Neural cell (in vitro differentiated cells): ENCODE data around the gene NUSAP1. TPM values are rescaled to one million over a fixed set of nuclear protein-coding genes. Genes with fewer than 3 reads are reported as not detected.

Experiments used
- H2AFZ ChIP-seq: fragments of 200-600, 300-800 bp; sonication (generic), shearing (Covaris generic); 2 replicates; pipeline ENCODE4 v1.6.0; 2014; ENCODE audit warnings: low read depth, mild to moderate bottlenecking, antibody characterized with exemption, low read length, moderate library complexity
- H3F3A ChIP-seq: fragments of 200-600 bp; shearing (Covaris generic); 2 replicates; pipeline ENCODE4 v1.6.1; 2016; ENCODE audit warnings: mild to moderate bottlenecking, moderate library complexity, mixed read lengths, antibody characterized with exemption, low read length; ENCODE audit not compliant: insufficient read depth, poor library complexity, severe bottlenecking
- H3K27ac ChIP-seq: fragments of 200-600, 300-800 bp; sonication (generic), shearing (Covaris generic); 2 replicates; pipeline ENCODE4 v1.5.1; 2014; ENCODE audit warnings: mild to moderate bottlenecking, low read length, moderate library complexity
- H3K27me3 ChIP-seq: fragments of 300-800, 200-600 bp; sonication (generic), shearing (Covaris generic); 2 replicates; pipeline ENCODE4 v1.6.0; 2014; ENCODE audit warnings: mild to moderate bottlenecking, low read depth, low read length, moderate library complexity; ENCODE audit not compliant: insufficient read depth
- H3K36me3 ChIP-seq: fragments of 300-800, 200-600 bp; sonication (generic), shearing (Covaris generic); 2 replicates; pipeline ENCODE4 v1.5.1; 2014; ENCODE audit warnings: mild to moderate bottlenecking, antibody characterized with exemption, low read length, moderate library complexity; ENCODE audit not compliant: insufficient read depth
- H3K4me2 ChIP-seq: fragments of 300-800, 200-600 bp; sonication (generic), shearing (Covaris generic); 2 replicates; pipeline ENCODE4 v1.6.0; 2014; ENCODE audit warnings: mild to moderate bottlenecking, low read length
- H3K4me3 ChIP-seq: fragments of 300-800, 200-600 bp; sonication (generic), shearing (Covaris generic); 2 replicates; pipeline ENCODE4 v1.5.1; 2014; ENCODE audit warnings: mild to moderate bottlenecking, low read length, moderate library complexity
- H3K79me2 ChIP-seq: fragments of 200-600 bp; shearing (Covaris generic); replicated peaks from 2 replicates; pipeline ENCODE4 v1.6.0; 2014; ENCODE audit warnings: mild to moderate bottlenecking, low read length, moderate library complexity; ENCODE audit not compliant: insufficient read depth
- H3K9ac ChIP-seq: fragments of 300-800, 200-600 bp; sonication (generic), shearing (Covaris generic); 2 replicates; pipeline ENCODE4 v1.6.1; 2016; ENCODE audit warnings: mild to moderate bottlenecking, low read length, mixed read lengths
- H3K9me2 ChIP-seq: fragments of 200-600 bp; shearing (Covaris generic); 2 replicates; pipeline ENCODE4 v1.6.1; 2016; ENCODE audit warnings: mild to moderate bottlenecking, low read length, mixed read lengths; ENCODE audit not compliant: insufficient read depth
- H3K9me3 ChIP-seq: fragments of 200-600, 300-800 bp; sonication (generic), shearing (Covaris generic); 2 replicates; pipeline ENCODE4 v1.6.1; 2016; ENCODE audit warnings: mild to moderate bottlenecking, mixed run types, low read length, moderate library complexity, mixed read lengths
- H4K20me1 ChIP-seq: fragments of 200-600 bp; shearing (Covaris generic); 2 replicates; pipeline ENCODE4 v1.6.1; 2016; ENCODE audit warnings: mild to moderate bottlenecking, mixed run types; ENCODE audit not compliant: insufficient read depth
- EP300 ChIP-seq: fragments of 450-650 bp; conservative IDR thresholded peaks from 2 replicates; pipeline ENCODE4 v1.6.1; 2014; ENCODE audit warnings: antibody characterized with exemption, mild to moderate bottlenecking, moderate library complexity; ENCODE audit not compliant: poor library complexity, severe bottlenecking
- EZH2 ChIP-seq: fragments of 200-600, 300-800 bp; shearing (Covaris generic), sonication (generic); IDR thresholded peaks from 2 replicates; pipeline ENCODE4 v1.6.1; 2014; ENCODE audit warnings: antibody characterized with exemption, low read length, borderline replicate concordance, mild to moderate bottlenecking; ENCODE audit not compliant: insufficient read depth, poor library complexity, severe bottlenecking
- MXI1 ChIP-seq: fragments of 450-650 bp; conservative IDR thresholded peaks from 2 replicates; pipeline ENCODE4 v1.6.1; 2014; ENCODE audit warnings: antibody characterized with exemption, mild to moderate bottlenecking; ENCODE audit not compliant: poor library complexity, severe bottlenecking
- POLR2AphosphoS5 ChIP-seq: IDR thresholded peaks from 2 replicates; pipeline ENCODE4 v1.6.1; 2012
- RAD21 ChIP-seq: fragments of 450-650 bp; conservative IDR thresholded peaks from 2 replicates; pipeline ENCODE4 v1.6.1; 2014; ENCODE audit warnings: antibody characterized with exemption, mild to moderate bottlenecking, moderate library complexity
- REST ChIP-seq: IDR thresholded peaks from 2 replicates; pipeline ENCODE4 v1.6.1; 2012; ENCODE audit warnings: borderline replicate concordance
- SMC3 ChIP-seq: fragments of 450-650 bp; conservative IDR thresholded peaks from 2 replicates; pipeline ENCODE4 v1.6.1; 2014; ENCODE audit warnings: antibody characterized with exemption, mild to moderate bottlenecking, moderate library complexity; ENCODE audit not compliant: poor library complexity
- TAF1 ChIP-seq: IDR thresholded peaks from 2 replicates; pipeline ENCODE4 v1.6.1; 2012; ENCODE audit warnings: low read depth
- polyA plus RNA-seq: library from polyadenylated mRNA; depleted of rRNA; stranded (reverse); fragments of >200 nt; gene quantifications from 2 replicates; pipeline ENCODE4 v1.2.3, GENCODE V29; 2014
- TF ChIP-seq, protein P1 (sequence below): fragments of 450-650 bp; IDR thresholded peaks from 2 replicates; pipeline ENCODE4 v1.5.1; 2014; ENCODE audit warnings: antibody characterized with exemption, mild to moderate bottlenecking, moderate library complexity; ENCODE audit not compliant: poor library complexity, severe bottlenecking

NUSAP1 gene
- polyA plus RNA-seq, 1 donor from 2014 or later, result 13.6 TPM

DNA sequence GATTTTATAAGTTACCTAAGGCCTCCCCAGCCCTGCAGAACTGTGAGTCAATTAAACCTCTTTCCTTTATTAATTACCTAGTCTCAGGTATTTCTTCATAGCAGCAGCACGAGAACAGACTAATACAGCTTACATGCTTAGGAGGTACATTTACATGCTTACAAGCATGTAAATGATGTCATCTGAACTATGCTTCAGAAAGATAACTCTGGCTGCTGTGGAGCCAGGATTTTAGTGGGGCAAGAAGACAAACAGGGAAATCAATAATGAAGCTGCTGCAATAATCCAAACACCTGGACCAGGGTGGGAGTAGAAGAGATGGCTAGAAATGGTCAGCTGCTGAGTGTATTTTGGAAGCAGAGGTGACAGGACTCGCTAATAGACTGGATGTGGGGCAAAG is 60.0 kb downstream of the NUSAP1 start:
- no peak overlapping the region for H3K9ac ChIP-seq
- no peak overlapping the region for H2AFZ ChIP-seq

GRCh38 chr15:41394924-41395323 is 62.2 kb downstream of the NUSAP1 start:
- Histone ChIP-seq H3K9ac (no peak overlapping the region), H3F3A (no peaks in the 10 kb centered on the region), H3K27me3 (no peaks in the 10 kb centered on the region), H3K79me2 (no peaks in the 10 kb centered on the region), H3K4me3 (no peak overlapping the region), H3K4me2 (no peak overlapping the region), H3K27ac (no peak overlapping the region), H3K9me2 (no peaks in the 10 kb centered on the region), H4K20me1 (no peaks in the 10 kb centered on the region), H3K9me3 (no peaks in the 10 kb centered on the region), H2AFZ (no peak overlapping the region), H3K36me3 (no peaks in the 10 kb centered on the region)
- no peak for TF ChIP-seq MXI1
- no peak for TF ChIP-seq TAF1
- TF ChIP-seq RAD21, result no peak
- TF ChIP-seq REST, result no peak
- no peak for TF ChIP-seq POLR2AphosphoS5
- TF ChIP-seq EZH2, result no peak
- no peak for TF ChIP-seq EP300
- TF ChIP-seq, protein P1, sequence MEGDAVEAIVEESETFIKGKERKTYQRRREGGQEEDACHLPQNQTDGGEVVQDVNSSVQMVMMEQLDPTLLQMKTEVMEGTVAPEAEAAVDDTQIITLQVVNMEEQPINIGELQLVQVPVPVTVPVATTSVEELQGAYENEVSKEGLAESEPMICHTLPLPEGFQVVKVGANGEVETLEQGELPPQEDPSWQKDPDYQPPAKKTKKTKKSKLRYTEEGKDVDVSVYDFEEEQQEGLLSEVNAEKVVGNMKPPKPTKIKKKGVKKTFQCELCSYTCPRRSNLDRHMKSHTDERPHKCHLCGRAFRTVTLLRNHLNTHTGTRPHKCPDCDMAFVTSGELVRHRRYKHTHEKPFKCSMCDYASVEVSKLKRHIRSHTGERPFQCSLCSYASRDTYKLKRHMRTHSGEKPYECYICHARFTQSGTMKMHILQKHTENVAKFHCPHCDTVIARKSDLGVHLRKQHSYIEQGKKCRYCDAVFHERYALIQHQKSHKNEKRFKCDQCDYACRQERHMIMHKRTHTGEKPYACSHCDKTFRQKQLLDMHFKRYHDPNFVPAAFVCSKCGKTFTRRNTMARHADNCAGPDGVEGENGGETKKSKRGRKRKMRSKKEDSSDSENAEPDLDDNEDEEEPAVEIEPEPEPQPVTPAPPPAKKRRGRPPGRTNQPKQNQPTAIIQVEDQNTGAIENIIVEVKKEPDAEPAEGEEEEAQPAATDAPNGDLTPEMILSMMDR, result no peak
- no peak for TF ChIP-seq SMC3

More for the DNA sequence above, 60.0 kb downstream of the NUSAP1 start:
- H3K36me3 ChIP-seq, result no peaks in the 10 kb centered on the region
- H3K9me3 ChIP-seq, result no peaks in the 10 kb centered on the region
- no peaks in the 10 kb centered on the region for H3K9me2 ChIP-seq
- no peaks in the 10 kb centered on the region for H3K27me3 ChIP-seq
- H3K27ac ChIP-seq, result no peak overlapping the region
- H3F3A ChIP-seq, result no peaks in the 10 kb centered on the region
- no peak for TF ChIP-seq TAF1
- TF ChIP-seq EP300, result no peak
- TF ChIP-seq REST, result no peak
- TF ChIP-seq, protein P1, result no peak
- TF ChIP-seq MXI1, result no peak
- H4K20me1 ChIP-seq, result no peaks in the 10 kb centered on the region
- H3K4me2 ChIP-seq, result no peak overlapping the region
- no peaks in the 10 kb centered on the region for H3K79me2 ChIP-seq
- H3K4me3 ChIP-seq, result no peak overlapping the region
